Large intestine (tissue), 3 donors: Measurements from ENCODE around the gene TIMM10B. TPM values are rescaled to one million over a fixed set of nuclear protein-coding genes. Genes with fewer than 3 reads are reported as not detected.

Experiments used
- DNase-seq, 2 donors: peaks; one replicate each; pipeline versions ENCODE4 v3.0.0 to v3.0.0-alpha.2; 2013
- H3K27ac ChIP-seq: one replicate; pipeline ENCODE4 v1.5.1; 2013; ENCODE audit warnings: low read length
- H3K27me3 ChIP-seq: 2 replicates; pipeline ENCODE4 v1.6.1; 2013; ENCODE audit warnings: low read length; ENCODE audit not compliant: control insufficient read depth, insufficient read depth
- H3K36me3 ChIP-seq: 2 replicates; pipeline ENCODE4 v1.6.1; 2013; ENCODE audit warnings: low read length; ENCODE audit not compliant: control insufficient read depth, insufficient read depth
- H3K4me1 ChIP-seq: one replicate; pipeline ENCODE4 v1.6.1; 2013; ENCODE audit warnings: low read length; ENCODE audit not compliant: control insufficient read depth, insufficient read depth
- H3K4me3 ChIP-seq: one replicate; pipeline ENCODE4 v1.5.1; 2013; ENCODE audit warnings: low read length
- H3K9me3 ChIP-seq: one replicate; pipeline ENCODE4 v1.6.1; 2013; ENCODE audit warnings: mild to moderate bottlenecking, low read depth, low read length, moderate library complexity; ENCODE audit not compliant: control insufficient read depth
- WGBS: methylation state at CpG from one replicate; pipeline ENCODE4 v1.1.5; 2013; ENCODE audit warnings: low lambda C conversion rate; ENCODE audit not compliant: insufficient coverage; 5-methylcytosine and 5-hydroxymethylcytosine counted together
- polyA plus RNA-seq: library from polyadenylated mRNA; unstranded; fragments of 120-200 nt; gene quantifications from one replicate; pipeline ENCODE4 v1.2.1, GENCODE V29; 2013

Gene TIMM10B
- polyA plus RNA-seq, 1 donor, result 40.7 TPM

DNA sequence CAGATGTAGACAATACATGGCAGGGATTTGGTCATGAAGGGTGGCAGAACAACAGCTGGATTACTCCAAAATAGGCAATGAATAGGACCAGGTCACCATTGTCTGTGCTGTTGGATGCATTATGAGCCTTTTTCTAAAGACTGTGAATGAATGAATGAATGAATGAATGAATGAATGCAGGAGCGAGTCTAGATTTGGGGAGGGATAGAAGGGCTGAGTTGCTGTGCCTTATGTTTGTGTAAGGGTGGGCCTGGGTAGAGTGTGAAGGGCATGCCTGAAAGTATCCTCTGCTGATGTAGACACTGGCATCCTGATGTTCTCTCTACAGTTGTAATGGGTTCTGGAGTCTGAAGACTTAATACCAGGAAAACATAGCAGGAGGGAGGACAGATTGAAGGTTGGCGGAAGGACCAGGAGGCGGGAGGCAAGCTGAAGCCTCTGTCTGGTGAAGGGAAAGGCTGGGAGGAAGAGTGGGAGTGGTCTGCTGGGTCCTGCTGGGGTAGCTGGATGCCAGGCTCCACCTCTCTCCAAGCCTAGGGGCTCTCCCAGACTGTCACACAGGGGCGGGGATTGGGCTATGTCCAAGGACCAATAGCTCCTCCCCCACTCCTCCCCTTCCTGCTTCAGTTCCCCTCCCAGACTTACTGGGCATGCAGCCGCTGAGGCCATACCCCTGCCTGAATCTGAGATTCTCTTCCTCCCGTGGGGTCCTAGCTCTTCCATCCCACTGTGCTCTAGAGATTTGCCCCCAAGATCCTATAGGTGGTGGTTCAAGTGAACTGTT, 12.4 kb upstream of the TIMM10B start:
- Histone ChIP-seq H3K27me3 (no peaks in the 10 kb centered on the region), H3K27ac (peak overlapping the region; percentile 33), H3K9me3 (no peaks in the 10 kb centered on the region), H3K4me3 (no peak overlapping the region), H3K4me1 (peaks cover 29% of the 10 kb centered on the region), H3K36me3 (peaks cover 14% of the 10 kb centered on the region)
- DNase-seq, result peak; percentile 88 to 91
- WGBS, result 60% methylated on average over 1 of the region's 6 CpGs

DNA sequence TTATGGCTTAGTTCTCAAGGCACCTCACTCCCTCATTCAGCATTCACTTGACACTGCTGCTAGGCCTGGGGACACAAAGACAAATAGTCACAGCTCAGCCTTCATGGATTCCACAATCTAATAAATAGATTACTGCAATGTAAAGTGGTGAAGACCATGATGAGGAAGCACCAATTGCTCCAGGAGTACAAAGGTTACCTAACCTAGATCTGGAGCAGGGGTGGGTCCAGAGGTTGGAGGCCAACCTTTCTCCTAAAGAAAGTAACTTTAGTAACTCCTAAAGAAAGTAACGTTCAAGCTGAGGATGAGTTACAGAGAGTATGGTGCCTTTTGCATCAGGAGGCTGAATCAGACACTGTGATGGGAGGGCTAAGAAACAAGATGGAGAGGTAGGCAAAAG, 11.7 kb upstream of the TIMM10B start:
- Histone ChIP-seq H3K4me1 (peaks cover 35% of the 10 kb centered on the region), H3K4me3 (no peak overlapping the region), H3K36me3 (peaks cover 9% of the 10 kb centered on the region), H3K27ac (peak overlapping the region; percentile 33), H3K27me3 (no peaks in the 10 kb centered on the region), H3K9me3 (no peaks in the 10 kb centered on the region)
- WGBS, result no CpG with 5 or more reads among the region's 1 CpG
- no peak for DNase-seq

DNA sequence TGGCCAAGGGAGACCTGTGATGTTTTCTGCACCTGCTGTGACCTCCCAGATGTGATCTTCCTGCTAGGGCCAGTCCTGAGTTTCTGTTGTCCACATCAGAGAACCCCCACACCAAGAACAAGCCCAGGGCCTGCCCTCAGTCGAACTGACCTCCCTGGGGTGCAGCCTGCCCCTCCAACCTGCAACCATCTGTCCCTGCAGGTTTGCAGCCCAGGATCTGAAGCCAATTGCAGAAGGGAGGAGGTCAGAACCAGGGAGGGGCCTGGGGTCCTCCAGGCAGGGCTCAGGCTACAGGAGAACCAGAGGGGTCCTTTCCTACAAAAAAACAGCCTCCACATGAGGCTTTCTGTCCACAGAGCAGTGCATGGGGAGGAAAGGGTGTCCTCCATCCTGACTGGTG, 8.4 kb upstream of the TIMM10B start:
- WGBS, result no CpG with 5 or more reads among the region's 1 CpG
- Histone ChIP-seq H3K27ac (no peak overlapping the region), H3K4me3 (peak overlapping the region; percentile 74), H3K36me3 (peaks cover 15% of the 10 kb centered on the region), H3K9me3 (no peaks in the 10 kb centered on the region), H3K4me1 (peaks cover 40% of the 10 kb centered on the region), H3K27me3 (no peaks in the 10 kb centered on the region)
- no peak for DNase-seq

DNA sequence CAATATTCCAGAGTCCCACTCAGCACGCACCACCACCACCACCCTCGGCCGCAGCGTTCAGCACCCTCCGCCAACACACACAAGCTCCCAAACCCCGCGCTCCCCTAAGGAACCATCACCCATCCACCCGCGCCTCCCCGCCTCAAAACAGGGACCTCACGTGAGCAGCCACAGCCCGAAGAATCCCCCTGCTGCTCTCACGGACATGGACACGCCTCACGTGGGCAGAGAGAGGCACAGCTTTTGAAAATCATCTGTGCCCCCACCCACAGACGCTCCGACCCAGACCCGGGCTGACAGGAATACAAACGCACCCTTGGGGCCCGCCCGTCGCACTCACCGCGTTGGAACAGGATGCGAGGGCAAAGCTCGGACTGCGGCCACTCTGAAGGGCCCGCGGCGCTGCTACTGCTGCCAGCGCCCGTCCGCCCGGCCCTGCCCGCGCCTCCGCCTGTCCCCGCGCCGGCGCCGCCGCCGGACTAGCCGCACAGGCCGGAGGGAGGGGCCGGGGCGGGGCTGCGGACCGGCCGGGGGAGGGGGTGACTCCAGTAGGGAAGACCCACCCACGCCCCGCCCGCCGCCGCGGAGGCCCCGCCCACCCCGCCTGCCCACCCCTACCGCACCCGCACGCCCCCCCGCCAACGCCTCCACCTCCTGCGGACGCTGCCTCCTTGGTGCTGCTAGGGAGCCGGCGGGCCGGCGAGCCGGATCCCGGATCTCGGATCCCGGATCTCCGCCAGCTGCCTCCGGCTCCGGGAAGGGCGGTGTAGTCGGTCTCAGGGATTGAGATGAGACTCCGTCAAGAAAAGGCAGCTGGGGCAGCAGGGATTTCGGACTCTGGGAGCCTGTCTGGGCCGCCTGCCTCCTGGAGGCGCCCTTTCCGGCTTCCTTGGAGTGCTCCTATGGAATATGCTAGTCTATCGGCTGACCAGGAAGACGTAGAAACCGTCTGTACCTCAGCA, 7.6 kb upstream of the TIMM10B start, which contains the start of gene TRIM3:
Gene TRIM3 (minus strand): TSS at position 491 of the 962 bp plus-strand sequence. CDS start 8,246 bp downstream, outside the sequence.
- Histone ChIP-seq H3K27ac (peak within 1 kb of the TSS; percentile 97), H3K4me1 (peaks cover 37% of the 10 kb centered on the region), H3K36me3 (peaks cover 23% of the 10 kb centered on the region), H3K4me3 (peak within 1 kb of the TSS; percentile 74), H3K9me3 (no peaks in the 10 kb centered on the region), H3K27me3 (no peaks in the 10 kb centered on the region)
- WGBS, result no CpG with 5 or more reads among the region's 87 CpGs
- peak; percentile 82 to 91 for DNase-seq

DNA sequence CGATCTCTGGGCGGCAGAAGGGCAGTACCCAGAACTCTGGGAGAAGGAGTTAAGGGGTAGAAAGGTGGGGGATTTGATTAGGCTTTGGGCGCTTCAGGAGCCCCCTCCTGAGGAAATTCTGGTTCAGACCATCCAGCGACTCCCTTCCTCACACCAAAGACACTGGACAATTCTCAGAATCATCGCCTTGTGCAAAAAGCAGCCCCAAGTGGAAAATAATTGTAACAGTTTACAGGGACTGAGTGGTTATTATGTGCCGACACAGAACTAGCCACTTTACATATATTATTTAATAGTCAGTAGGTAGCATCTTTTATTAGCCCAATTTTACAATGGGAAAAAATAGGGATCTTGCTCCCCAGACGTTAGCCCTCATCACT, 6.9 kb upstream of the TIMM10B start:
- DNase-seq, result no peak
- Histone ChIP-seq H3K9me3 (no peaks in the 10 kb centered on the region), H3K27me3 (no peaks in the 10 kb centered on the region), H3K27ac (peak overlapping the region; percentile 97), H3K4me1 (peaks cover 35% of the 10 kb centered on the region), H3K4me3 (peak overlapping the region; percentile 69), H3K36me3 (peaks cover 30% of the 10 kb centered on the region)
- 20% methylated on average over 1 of the region's 7 CpGs for WGBS

DNA sequence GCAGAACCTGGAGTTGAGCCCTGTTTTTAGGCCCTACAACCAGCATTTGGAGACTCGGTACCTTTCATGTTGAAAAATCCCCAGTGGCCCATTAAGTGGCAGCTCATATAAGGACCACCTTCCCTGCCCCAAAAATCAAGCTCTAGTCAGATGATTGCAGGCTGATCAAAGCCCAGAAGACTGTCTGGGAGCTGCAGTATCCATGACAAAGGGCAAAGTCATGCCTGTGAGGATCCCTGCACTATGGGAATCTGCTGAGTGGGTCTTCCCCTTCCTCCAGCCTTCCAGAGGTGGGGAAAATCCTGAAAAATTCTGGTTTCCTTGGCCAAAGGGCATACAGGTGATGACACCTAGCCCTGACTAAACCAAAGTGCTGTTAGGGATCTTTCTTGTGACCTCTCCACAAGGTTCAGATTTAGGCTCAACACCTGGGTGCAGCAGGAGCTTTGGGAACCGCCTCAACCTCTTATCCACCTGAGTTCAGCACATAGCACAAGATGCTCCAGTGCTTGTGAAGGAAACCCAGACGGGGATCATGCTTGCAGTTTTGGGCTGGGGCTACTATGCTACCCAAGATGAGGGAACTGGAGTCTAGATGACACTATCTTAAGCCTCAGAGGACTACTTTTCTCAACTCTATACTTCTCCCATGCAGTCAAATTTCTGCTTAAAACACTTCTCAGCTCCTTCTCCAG, 6.3 kb upstream of the TIMM10B start:
- no peaks in the 10 kb centered on the region for H3K27me3 ChIP-seq
- no peaks in the 10 kb centered on the region for H3K9me3 ChIP-seq
- peak in 1 of 2 donors; percentile 41 for DNase-seq
- no peak overlapping the region for H3K4me3 ChIP-seq
- WGBS, result no CpG with 5 or more reads among the region's 3 CpGs
- peak overlapping the region; percentile 97 for H3K27ac ChIP-seq
- peaks cover 34% of the 10 kb centered on the region for H3K36me3 ChIP-seq
- peaks cover 32% of the 10 kb centered on the region for H3K4me1 ChIP-seq

DNA sequence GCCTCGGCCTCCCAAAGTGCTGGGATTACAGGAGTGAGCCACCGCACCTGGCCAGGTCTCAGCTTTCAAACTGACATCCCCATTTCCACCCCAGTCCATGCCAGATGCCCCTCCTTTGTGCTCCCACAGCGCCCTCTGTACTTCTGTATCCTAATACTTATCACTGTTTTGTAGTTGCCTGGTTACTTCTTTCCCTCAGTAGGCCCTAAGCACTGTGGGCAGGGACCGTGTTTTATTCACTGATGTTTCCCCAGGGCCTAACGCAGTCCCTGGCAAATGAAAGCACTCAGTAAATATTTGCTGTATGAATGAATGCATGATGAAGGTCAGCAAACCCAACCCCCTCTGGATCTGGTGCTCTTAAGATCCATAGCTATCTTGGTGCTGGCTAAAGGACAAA, 5.4 kb upstream of the TIMM10B start:
- peak in 1 of 2 donors; percentile 52 for DNase-seq
- Histone ChIP-seq H3K4me3 (no peak overlapping the region), H3K36me3 (peaks cover 34% of the 10 kb centered on the region), H3K4me1 (peaks cover 30% of the 10 kb centered on the region), H3K27ac (no peak overlapping the region), H3K9me3 (no peaks in the 10 kb centered on the region), H3K27me3 (no peaks in the 10 kb centered on the region)
- no CpG with 5 or more reads among the region's 5 CpGs for WGBS

DNA sequence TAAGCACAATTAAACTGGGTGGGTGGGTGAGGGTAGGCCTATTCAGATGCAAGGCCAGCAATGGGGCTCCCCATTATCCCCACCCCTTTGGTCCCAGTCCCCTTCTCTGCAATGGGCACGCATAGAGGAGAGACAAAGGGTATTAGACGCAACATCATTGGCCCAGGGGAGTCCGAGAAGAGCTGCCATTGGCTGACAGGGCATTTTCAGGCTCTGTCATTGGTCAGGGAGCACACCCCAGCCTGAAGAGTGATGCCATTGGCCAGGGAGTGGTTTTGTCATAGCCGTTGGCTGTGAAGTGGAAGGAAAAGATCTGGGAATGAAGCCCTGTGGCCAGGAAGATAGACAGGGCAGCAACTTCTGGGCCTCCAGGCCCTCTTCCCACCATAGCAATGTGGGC, 4.7 kb upstream of the TIMM10B start:
- H3K27me3 ChIP-seq, result no peaks in the 10 kb centered on the region
- no peak overlapping the region for H3K27ac ChIP-seq
- H3K9me3 ChIP-seq, result no peaks in the 10 kb centered on the region
- H3K4me3 ChIP-seq, result no peak overlapping the region
- no peak for DNase-seq
- no CpG with 5 or more reads among the region's 4 CpGs for WGBS
- H3K4me1 ChIP-seq, result peaks cover 30% of the 10 kb centered on the region
- H3K36me3 ChIP-seq, result peaks cover 34% of the 10 kb centered on the region

DNA sequence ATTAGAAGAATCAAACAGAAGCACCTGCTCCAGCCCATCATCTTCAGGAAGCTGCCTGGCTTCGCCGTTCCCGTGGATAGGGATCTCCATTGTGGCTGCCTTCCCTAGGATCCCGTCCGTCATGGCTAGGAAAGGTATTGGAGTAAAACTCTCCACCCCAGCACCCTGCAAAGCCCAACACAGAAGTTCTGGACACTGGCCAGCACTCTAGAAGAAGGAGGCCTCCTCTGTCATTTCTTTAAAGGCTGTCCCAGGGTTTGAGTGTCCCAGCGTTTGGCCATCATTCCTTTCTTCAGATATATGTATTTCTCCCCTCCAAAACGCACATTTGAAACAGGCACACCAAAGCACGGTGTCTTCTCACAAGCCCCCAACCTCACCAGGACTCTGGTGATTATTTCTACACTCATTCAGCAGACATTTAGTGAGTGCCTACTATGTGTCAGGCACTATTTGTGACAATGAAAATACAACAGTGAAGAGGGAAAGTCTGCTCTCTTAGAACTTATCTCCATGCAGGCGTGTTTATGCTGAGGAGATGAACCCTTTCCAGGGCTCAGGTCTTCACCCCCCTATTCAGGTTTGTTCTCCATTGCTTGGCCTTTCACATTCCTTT, 894 bp upstream of the TIMM10B start:
- 57% methylated on average over 1 of the region's 9 CpGs for WGBS
- peaks cover 22% of the 10 kb centered on the region for H3K4me1 ChIP-seq
- H3K36me3 ChIP-seq, result peaks cover 59% of the 10 kb centered on the region
- no peaks in the 10 kb centered on the region for H3K27me3 ChIP-seq
- H3K4me3 ChIP-seq, result peak overlapping the region; percentile 67
- DNase-seq, result no peak
- no peaks in the 10 kb centered on the region for H3K9me3 ChIP-seq
- H3K27ac ChIP-seq, result peak overlapping the region; percentile 96
